ENCODE measurements around the gene KPNB1. TPM values are rescaled to one million over a fixed set of nuclear protein-coding genes. Genes with fewer than 3 reads are reported as not detected.

KPNB1 gene
- total and polyA plus RNA-seq, 2 experiments from 2014 or later = 274 to 599 TPM

GRCh38 chr17:47703191-47703591, 53.5 kb downstream of the KPNB1 start (continued):
- TF ChIP-seq CTCF (conservative IDR thresholded peaks at IDR 0.05; ENCODE audit: low read depth in 2 of 2) (no peak), NANOG (IDR thresholded peaks at IDR 0.05; ENCODE audit: borderline replicate concordance) (no peak)

- Histone ChIP-seq H3K4me2 (no peak overlapping the region), H3K79me2 (replicated peaks; ENCODE audit: insufficient read depth) (no peaks in the 10 kb centered on the region), H3K27ac (ENCODE audit: low read depth) (no peak overlapping the region), H3K36me3 (ENCODE audit: insufficient read depth) (no peaks in the 10 kb centered on the region; the same call in 1 of the 2 replicates), H3K9me2 (ENCODE audit: insufficient read depth) (no peaks in the 10 kb centered on the region), H3K4me3 (no peak overlapping the region), H3K4me1 (ENCODE audit: insufficient read depth) (peaks cover 5% of the 10 kb centered on the region; the same call in 1 of the 2 replicates), H2AFZ (no peak overlapping the region), H3K27me3 (ENCODE audit: insufficient read depth) (peaks cover 15% of the 10 kb centered on the region), H3F3A (replicated peaks; ENCODE audit: low read depth) (peaks cover 11% of the 10 kb centered on the region), H4K20me1 (replicated peaks; ENCODE audit: insufficient read depth) (no peaks in the 10 kb centered on the region; the same call in 1 of the 2 replicates)
- TF ChIP-seq REST (IDR thresholded peaks at IDR 0.05; ENCODE audit: unreplicated experiment) (no peak), CTCF (conservative IDR thresholded peaks at IDR 0.05; ENCODE audit: low read depth in 2 of 2) (no peak)
- Mint-ChIP-seq H3K9me3 (no peaks in the 10 kb centered on the region), H3K36me3 (ENCODE audit: low read depth) (peaks cover 3% of the 10 kb centered on the region; the same call in 1 of the 3 replicates), H3K4me1 (peaks cover 20% of the 10 kb centered on the region), H3K27ac (no peak overlapping the region), H3K27me3 (ENCODE audit: insufficient read depth, low read depth, poor library complexity) (peaks cover 13% of the 10 kb centered on the region), H3K4me3 (no peak overlapping the region; the same call in 2 of the 3 replicates)
- DNase-seq (ENCODE audit: low spot score) (no peak), ATAC-seq (no peak)
Observed at GRCh38 chr17:47703671-47704070, 54.0 kb downstream of the KPNB1 start.

GRCh38 chr17:47704116-47704515, 54.4 kb downstream of the KPNB1 start:
- Mint-ChIP-seq H3K36me3 (ENCODE audit: low read depth) (peaks cover 3% of the 10 kb centered on the region; the same call in 1 of the 3 replicates), H3K4me3 (no peak overlapping the region), H3K9me3 (no peaks in the 10 kb centered on the region), H3K27me3 (ENCODE audit: insufficient read depth, low read depth, poor library complexity) (peaks cover 13% of the 10 kb centered on the region), H3K4me1 (peaks cover 16% of the 10 kb centered on the region), H3K27ac (no peak overlapping the region)
- Histone ChIP-seq H3K4me1 (ENCODE audit: insufficient read depth) (peaks cover 5% of the 10 kb centered on the region; the same call in 1 of the 2 replicates), H3F3A (replicated peaks; ENCODE audit: low read depth) (peaks cover 8% of the 10 kb centered on the region), H3K36me3 (ENCODE audit: insufficient read depth) (no peaks in the 10 kb centered on the region; the same call in 1 of the 2 replicates), H2AFZ (no peak overlapping the region), H3K4me3 (no peak overlapping the region), H3K79me2 (replicated peaks; ENCODE audit: insufficient read depth) (no peaks in the 10 kb centered on the region), H3K27me3 (ENCODE audit: insufficient read depth) (peaks cover 17% of the 10 kb centered on the region), H3K4me2 (no peak overlapping the region), H3K27ac (ENCODE audit: low read depth) (no peak overlapping the region), H4K20me1 (replicated peaks; ENCODE audit: insufficient read depth) (no peaks in the 10 kb centered on the region; the same call in 1 of the 2 replicates), H3K9me2 (ENCODE audit: insufficient read depth) (no peaks in the 10 kb centered on the region)
- no peak for ATAC-seq
- peak; percentile 25 for DNase-seq (ENCODE audit: low spot score)
- TF ChIP-seq CTCF (conservative IDR thresholded peaks at IDR 0.05; ENCODE audit: low read depth in 2 of 2) (no peak), ETS1 (IDR thresholded peaks at IDR 0.05) (no peak), EZH2 (IDR thresholded peaks at IDR 0.05; ENCODE audit: low read depth, unreplicated experiment) (no peak), ZNF114 (CRISPR knock-in tag; IDR thresholded peaks at IDR 0.05) (no peak), ZNF331 (CRISPR knock-in tag; IDR thresholded peaks at IDR 0.05; ENCODE audit: low read depth) (no peak), STAT1 (IDR thresholded peaks at IDR 0.05; ENCODE audit: unreplicated experiment) (no peak)
